Measurements from ENCODE around the gene LMO2. TPM values are rescaled to one million over a fixed set of nuclear protein-coding genes. Genes with fewer than 3 reads are reported as not detected.

The LMO2 gene
- total and polyA plus RNA-seq, 2 of the 13 experiments (the other 11 are each of a cell fraction or from before 2014, with no cell fraction given) = not detected

GRCh38 chr11:33867996-33868646, 23.8 kb downstream of the LMO2 start:
- in situ Hi-C loops (cut with HindIII; ENCODE audit: extremely low pct_ligation_motif_present, low pct_unique_long_range_greater_than_20kb) (loop anchor here (25.0 kb wide), 1 partner anchor 494 kb away; the partner anchor contains the start of gene ABTB2), intact Hi-C loops (cut with micrococcal nuclease; ENCODE audit: unreplicated experiment) (no loop called here)
- Histone ChIP-seq H4K20me1 (ENCODE audit: insufficient read depth, low read length) (no peaks in the 10 kb centered on the region), H2AFZ (ENCODE audit: low read length) (no peak overlapping the region), H3K27ac (ENCODE audit: extremely low read length, insufficient read depth, low read length) (no peak overlapping the region), H3K9ac (ENCODE audit: insufficient read depth, low read depth, low read length) (no peak overlapping the region), H3K36me3 (replicated peaks in 1 of 2; ENCODE audit: control insufficient read depth in 1 of 2, insufficient read depth in 2 of 2, low read length in 2 of 2) (no peaks in the 10 kb centered on the region), H3K79me2 (ENCODE audit: insufficient read depth, low read length) (no peaks in the 10 kb centered on the region), H3K4me1 (ENCODE audit: insufficient read depth, low read length) (0 out of 2 replicates have a peak, but pooled peaks cover 9% of the 10 kb centered on the region), H3K4me2 (ENCODE audit: low read depth, low read length) (no peak overlapping the region), H3K4me3 (replicated peaks in 1 of 3; ENCODE audit: insufficient read depth in 1 of 3, low read depth in 2 of 3, low read length in 3 of 3) (no peak overlapping the region), H3K27me3 (ENCODE audit: control insufficient read depth in 1 of 2, insufficient read depth in 2 of 2, low read length in 2 of 2) (peaks cover 9 to 65% of the 10 kb centered on the region in 2 experiments), H3K9me3 (ENCODE audit: low read length) (no peaks in the 10 kb centered on the region)
- no peak for FAIRE-seq
- TF ChIP-seq ZSCAN31 (CRISPR knock-in tag; IDR thresholded peaks at IDR 0.05; ENCODE audit: low read depth) (no peak), FIP1L1 (IDR thresholded peaks at IDR 0.05; ENCODE audit: borderline replicate concordance, insufficient read depth, low read depth, low read length) (no peak), RFX1 (IDR thresholded peaks at IDR 0.05) (no peak), GZF1 (CRISPR knock-in tag; IDR thresholded peaks at IDR 0.05) (no peak), ZNF556 (CRISPR knock-in tag; IDR thresholded peaks at IDR 0.05; ENCODE audit: borderline replicate concordance) (no peak), SNAI1 (CRISPR knock-in tag; IDR thresholded peaks at IDR 0.05; ENCODE audit: borderline replicate concordance) (no peak), ZNF460 (CRISPR knock-in tag; IDR thresholded peaks at IDR 0.05; ENCODE audit: borderline replicate concordance) (no peak), MED8 (CRISPR knock-in tag; IDR thresholded peaks at IDR 0.05; ENCODE audit: insufficient replicate concordance) (no peak), SNRNP70 (IDR thresholded peaks at IDR 0.05; ENCODE audit: low read depth, low read length) (no peak), ZNF761 (CRISPR knock-in tag; conservative IDR thresholded peaks at IDR 0.05) (no peak), ZSCAN12 (CRISPR knock-in tag; IDR thresholded peaks at IDR 0.05) (no peak)
- TF ChIP-seq, protein P1, sequence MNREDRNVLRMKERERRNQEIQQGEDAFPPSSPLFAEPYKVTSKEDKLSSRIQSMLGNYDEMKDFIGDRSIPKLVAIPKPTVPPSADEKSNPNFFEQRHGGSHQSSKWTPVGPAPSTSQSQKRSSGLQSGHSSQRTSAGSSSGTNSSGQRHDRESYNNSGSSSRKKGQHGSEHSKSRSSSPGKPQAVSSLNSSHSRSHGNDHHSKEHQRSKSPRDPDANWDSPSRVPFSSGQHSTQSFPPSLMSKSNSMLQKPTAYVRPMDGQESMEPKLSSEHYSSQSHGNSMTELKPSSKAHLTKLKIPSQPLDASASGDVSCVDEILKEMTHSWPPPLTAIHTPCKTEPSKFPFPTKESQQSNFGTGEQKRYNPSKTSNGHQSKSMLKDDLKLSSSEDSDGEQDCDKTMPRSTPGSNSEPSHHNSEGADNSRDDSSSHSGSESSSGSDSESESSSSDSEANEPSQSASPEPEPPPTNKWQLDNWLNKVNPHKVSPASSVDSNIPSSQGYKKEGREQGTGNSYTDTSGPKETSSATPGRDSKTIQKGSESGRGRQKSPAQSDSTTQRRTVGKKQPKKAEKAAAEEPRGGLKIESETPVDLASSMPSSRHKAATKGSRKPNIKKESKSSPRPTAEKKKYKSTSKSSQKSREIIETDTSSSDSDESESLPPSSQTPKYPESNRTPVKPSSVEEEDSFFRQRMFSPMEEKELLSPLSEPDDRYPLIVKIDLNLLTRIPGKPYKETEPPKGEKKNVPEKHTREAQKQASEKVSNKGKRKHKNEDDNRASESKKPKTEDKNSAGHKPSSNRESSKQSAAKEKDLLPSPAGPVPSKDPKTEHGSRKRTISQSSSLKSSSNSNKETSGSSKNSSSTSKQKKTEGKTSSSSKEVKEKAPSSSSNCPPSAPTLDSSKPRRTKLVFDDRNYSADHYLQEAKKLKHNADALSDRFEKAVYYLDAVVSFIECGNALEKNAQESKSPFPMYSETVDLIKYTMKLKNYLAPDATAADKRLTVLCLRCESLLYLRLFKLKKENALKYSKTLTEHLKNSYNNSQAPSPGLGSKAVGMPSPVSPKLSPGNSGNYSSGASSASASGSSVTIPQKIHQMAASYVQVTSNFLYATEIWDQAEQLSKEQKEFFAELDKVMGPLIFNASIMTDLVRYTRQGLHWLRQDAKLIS (CRISPR knock-in tag; IDR thresholded peaks at IDR 0.05) = no peak
- TF ChIP-seq, protein P2, sequence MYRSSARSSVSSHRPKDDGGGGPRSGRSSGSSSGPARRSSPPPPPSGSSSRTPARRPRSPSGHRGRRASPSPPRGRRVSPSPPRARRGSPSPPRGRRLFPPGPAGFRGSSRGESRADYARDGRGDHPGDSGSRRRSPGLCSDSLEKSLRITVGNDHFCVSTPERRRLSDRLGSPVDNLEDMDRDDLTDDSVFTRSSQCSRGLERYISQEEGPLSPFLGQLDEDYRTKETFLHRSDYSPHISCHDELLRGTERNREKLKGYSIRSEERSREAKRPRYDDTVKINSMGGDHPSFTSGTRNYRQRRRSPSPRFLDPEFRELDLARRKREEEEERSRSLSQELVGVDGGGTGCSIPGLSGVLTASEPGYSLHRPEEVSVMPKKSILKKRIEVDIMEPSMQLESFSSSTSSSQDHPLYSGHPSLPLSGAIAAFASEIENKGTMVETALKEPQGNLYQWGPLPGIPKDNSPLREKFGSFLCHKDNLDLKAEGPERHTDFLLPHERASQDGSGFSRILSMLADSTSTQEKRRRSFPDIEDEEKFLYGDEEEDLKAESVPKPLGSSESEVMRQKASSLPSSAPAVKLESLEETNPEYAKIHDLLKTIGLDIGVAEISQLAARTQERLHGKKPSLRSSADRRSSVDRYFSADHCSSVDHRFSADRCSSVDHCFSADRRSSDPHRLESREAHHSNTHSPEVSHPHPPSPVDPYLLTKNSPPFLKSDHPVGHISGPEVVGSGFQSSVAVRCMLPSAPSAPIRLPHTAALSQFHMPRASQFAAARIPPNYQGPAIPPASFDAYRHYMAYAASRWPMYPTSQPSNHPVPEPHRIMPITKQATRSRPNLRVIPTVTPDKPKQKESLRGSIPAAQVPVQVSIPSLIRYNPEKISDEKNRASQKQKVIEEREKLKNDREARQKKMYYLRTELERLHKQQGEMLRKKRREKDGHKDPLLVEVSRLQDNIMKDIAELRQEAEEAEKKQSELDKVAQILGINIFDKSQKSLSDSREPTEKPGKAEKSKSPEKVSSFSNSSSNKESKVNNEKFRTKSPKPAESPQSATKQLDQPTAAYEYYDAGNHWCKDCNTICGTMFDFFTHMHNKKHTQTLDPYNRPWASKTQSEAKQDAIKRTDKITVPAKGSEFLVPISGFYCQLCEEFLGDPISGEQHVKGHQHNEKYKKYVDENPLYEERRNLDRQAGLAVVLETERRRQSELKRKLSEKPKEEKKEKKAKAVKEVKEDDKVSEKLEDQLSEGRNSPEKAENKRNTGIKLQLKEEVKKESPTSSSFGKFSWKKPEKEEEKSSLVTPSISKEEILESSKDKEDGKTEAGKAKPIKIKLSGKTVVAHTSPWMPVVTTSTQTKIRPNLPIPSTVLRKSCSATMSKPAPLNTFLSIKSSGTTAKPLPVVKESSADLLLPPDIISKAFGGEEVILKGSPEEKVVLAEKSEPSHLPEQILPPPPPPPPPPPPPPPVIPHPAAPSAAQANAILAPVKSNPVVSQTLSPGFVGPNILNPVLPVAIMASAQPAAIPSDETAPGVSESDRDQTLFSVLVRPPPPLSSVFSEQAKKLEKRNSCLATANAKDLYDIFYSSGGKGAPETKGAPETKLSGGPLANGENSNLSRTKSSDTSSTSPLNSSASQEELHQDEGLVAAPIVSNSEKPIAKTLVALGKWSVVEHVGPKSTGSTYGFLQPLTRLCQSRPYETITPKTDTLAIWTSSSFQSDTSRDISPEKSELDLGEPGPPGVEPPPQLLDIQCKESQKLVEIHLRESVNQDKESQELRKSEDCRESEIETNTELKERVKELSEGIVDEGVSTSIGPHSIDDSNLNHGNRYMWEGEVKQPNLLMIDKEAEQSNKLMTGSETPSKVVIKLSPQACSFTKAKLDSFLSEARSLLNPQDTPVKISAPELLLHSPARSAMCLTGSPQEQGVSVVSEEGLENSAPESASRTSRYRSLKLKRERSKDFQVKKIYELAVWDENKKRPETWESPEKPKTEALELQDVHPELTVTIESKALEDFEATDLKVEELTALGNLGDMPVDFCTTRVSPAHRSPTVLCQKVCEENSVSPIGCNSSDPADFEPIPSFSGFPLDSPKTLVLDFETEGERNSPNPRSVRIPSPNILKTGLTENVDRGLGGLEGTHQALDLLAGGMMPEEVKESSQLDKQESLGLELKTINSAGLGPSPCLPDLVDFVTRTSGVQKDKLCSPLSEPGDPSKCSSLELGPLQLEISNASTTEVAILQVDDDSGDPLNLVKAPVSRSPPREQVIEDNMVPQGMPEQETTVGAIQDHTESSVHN (CRISPR knock-in tag; IDR thresholded peaks at IDR 0.05) = no peak
- ChIA-PET CTCF (ENCODE audit: low intra/inter-chr PET ratio, low total read pairs) (no interaction called here), POLR2A (no interaction called here)
- no TSS peak for BruUV-seq (replicated peaks)
- 25% methylated on average over 7 of the region's 7 CpGs for WGBS (ENCODE audit: low lambda C conversion rate)
- no peak for DNase-seq (ENCODE audit: low spot score)
- no peak for ATAC-seq
